IMR-90 (cell line): ENCODE measurements around the gene C9orf50. TPM values are rescaled to one million over a fixed set of nuclear protein-coding genes. Genes with fewer than 3 reads are reported as not detected.
A peak's percentile ranks its signal among the peaks of the same experiment; 100 is the strongest.

ENCODE experiments used
- ATAC-seq: fragments of 200-7000 bp; cut with Tn5 transposase; 2 replicates; pipeline ENCODE4 v1.9.1; 2020; ENCODE audit warnings: low read depth, mild to moderate bottlenecking, moderate library complexity
- BruUV-seq: library from RNA; stranded (reverse); fragments of 400-500 nt; replicated peaks from 2 replicates; lab custom pipeline; 2021; lab: Mats Ljungman, UMichigan
- CTCF ChIA-PET: fragments of 300-600 bp; formaldehyde crosslinking; extraction: SDS; loops from one replicate; lab custom pipeline; 2021; ENCODE audit warnings: antibody characterized with exemption; lab: Yijun Ruan, JAX
- POLR2A ChIA-PET: fragments of 300-600 bp; sonication (Branson Sonifier 250); formaldehyde crosslinking; loops from one replicate; lab custom pipeline; 2022; ENCODE audit warnings: antibody characterized with exemption; ENCODE audit not compliant: unreplicated experiment; lab: Charles Lee
- DNase-seq: peaks from one replicate; pipeline ENCODE4 v3.0.0; 2013
- H2AFZ ChIP-seq: replicated peaks from 2 replicates; pipeline ENCODE3; 2013; ENCODE audit warnings: low read length, mild to moderate bottlenecking; ENCODE audit not compliant: poor library complexity
- H2AK5ac ChIP-seq: 2 replicates; pipeline ENCODE4 v1.6.1; 2013; ENCODE audit warnings: low read depth, low read length, inconsistent platforms
- H2AK9ac ChIP-seq: replicated peaks from 2 replicates; pipeline ENCODE3; 2013; ENCODE audit warnings: mild to moderate bottlenecking, low read depth, low read length, moderate library complexity; ENCODE audit not compliant: poor library complexity
- H2BK120ac ChIP-seq: 2 replicates; pipeline ENCODE4 v1.6.1; 2013; ENCODE audit warnings: low read depth, low read length, inconsistent platforms
- H2BK15ac ChIP-seq: 3 replicates; pipeline ENCODE4 v1.6.1; 2013; ENCODE audit warnings: low read depth, low read length, inconsistent platforms
- H2BK20ac ChIP-seq: 2 replicates; pipeline ENCODE4 v1.6.1; 2013; ENCODE audit warnings: low read depth, mild to moderate bottlenecking, inconsistent platforms, low read length, moderate library complexity
- H2BK5ac ChIP-seq: 2 replicates; pipeline ENCODE4 v1.6.1; 2013; ENCODE audit warnings: mild to moderate bottlenecking, low read depth, low read length, inconsistent platforms; ENCODE audit not compliant: poor library complexity, severe bottlenecking
- H3K14ac ChIP-seq: replicated peaks from 2 replicates; pipeline ENCODE4 v1.6.1; 2013; ENCODE audit warnings: low read depth, low read length, inconsistent platforms
- H3K18ac ChIP-seq: 2 replicates; pipeline ENCODE4 v1.6.1; 2013; ENCODE audit warnings: low read depth, low read length, control low read depth
- H3K23ac ChIP-seq: 2 replicates; pipeline ENCODE4 v1.6.1; 2013; ENCODE audit warnings: low read depth, low read length, inconsistent platforms
- H3K27ac ChIP-seq: 2 replicates; pipeline ENCODE4 v1.5.1; 2013; ENCODE audit warnings: mild to moderate bottlenecking, control low read depth, low read length; ENCODE audit not compliant: insufficient read depth
- H3K27me3 ChIP-seq: 2 replicates; pipeline ENCODE4 v1.6.1; 2013; ENCODE audit warnings: low read length; ENCODE audit not compliant: control insufficient read depth, insufficient read depth
- H3K36me3 ChIP-seq: 2 replicates; pipeline ENCODE4 v1.6.1; 2013; ENCODE audit warnings: low read length, mixed read lengths; ENCODE audit not compliant: control insufficient read depth, insufficient read depth
- H3K4ac ChIP-seq: 2 replicates; pipeline ENCODE4 v1.6.1; 2013; ENCODE audit warnings: low read depth, low read length, inconsistent platforms
- H3K4me1 ChIP-seq: 2 replicates; pipeline ENCODE4 v1.6.1; 2013; ENCODE audit warnings: low read length, mixed read lengths; ENCODE audit not compliant: control insufficient read depth, insufficient read depth
- H3K4me2 ChIP-seq: 2 replicates; pipeline ENCODE4 v1.6.1; 2013; ENCODE audit warnings: low read depth, mild to moderate bottlenecking, control low read depth, low read length, moderate library complexity
- H3K4me3 ChIP-seq: 2 replicates; pipeline ENCODE4 v1.5.1; 2013; ENCODE audit warnings: low read depth, mild to moderate bottlenecking, control low read depth, low read length, moderate library complexity; ENCODE audit not compliant: insufficient read depth
- H3K56ac ChIP-seq: 2 replicates; pipeline ENCODE4 v1.6.1; 2013; ENCODE audit warnings: low read length, inconsistent platforms; ENCODE audit not compliant: insufficient read depth; ENCODE audit errors: extremely low read depth
- H3K79me1 ChIP-seq, 2 experiments: 2 replicates each; pipeline ENCODE4 v1.6.1; 2013; ENCODE audit warnings: low read length in 2 of 2, inconsistent platforms in 1 of 2, low read depth in 1 of 2
- H3K9ac ChIP-seq: 2 replicates; pipeline ENCODE4 v1.6.1; 2013; ENCODE audit warnings: low read depth, low read length, control low read depth
- H3K9me1 ChIP-seq: 2 replicates; pipeline ENCODE4 v1.6.1; 2013; ENCODE audit warnings: low read length, inconsistent platforms; ENCODE audit not compliant: insufficient read depth
- H3K9me3 ChIP-seq: 2 replicates; pipeline ENCODE4 v1.6.1; 2013; ENCODE audit warnings: low read length; ENCODE audit not compliant: control insufficient read depth, insufficient read depth
- H4K20me1 ChIP-seq: 2 replicates; pipeline ENCODE4 v1.6.1; 2013; ENCODE audit warnings: low read length, inconsistent platforms; ENCODE audit not compliant: insufficient read depth
- H4K5ac ChIP-seq: 2 replicates; pipeline ENCODE4 v1.6.1; 2013; ENCODE audit warnings: mild to moderate bottlenecking, low read depth, low read length, control low read depth
- H4K8ac ChIP-seq, 2 experiments: 2 replicates each; pipeline ENCODE4 v1.6.1; 2013; ENCODE audit warnings: low read depth in 2 of 2, low read length in 2 of 2, control low read depth in 1 of 2, inconsistent platforms in 1 of 2
- H4K91ac ChIP-seq: 2 replicates; pipeline ENCODE4 v1.6.1; 2013; ENCODE audit warnings: low read depth, low read length, inconsistent platforms; ENCODE audit not compliant: insufficient read depth
- BHLHE40 ChIP-seq: fragments of 150-350 bp; IDR thresholded peaks from 2 replicates; pipeline ENCODE4 v1.6.1; 2016; ENCODE audit warnings: mild to moderate bottlenecking, low read depth, low read length
- CHD1 ChIP-seq: IDR thresholded peaks from 2 replicates; pipeline ENCODE4 v1.6.1; 2012; ENCODE audit warnings: low read depth, low read length, improper control_type of control experiment
- CTCF ChIP-seq: conservative IDR thresholded peaks from 2 replicates; pipeline ENCODE4 v1.5.1; 2012; ENCODE audit warnings: mild to moderate bottlenecking, low read depth, low read length, improper control_type of control experiment
- NFE2L2 ChIP-seq: fragments of 150-350 bp; IDR thresholded peaks from 2 replicates; pipeline ENCODE4 v1.6.1; 2016; ENCODE audit warnings: low read depth, mild to moderate bottlenecking, low read length
- RAD21 ChIP-seq: IDR thresholded peaks from 2 replicates; pipeline ENCODE4 v1.6.1; 2012; ENCODE audit warnings: low read length, improper control_type of control experiment
- RCOR1 ChIP-seq: IDR thresholded peaks from 2 replicates; pipeline ENCODE4 v1.6.1; 2012; ENCODE audit warnings: mild to moderate bottlenecking, low read length, improper control_type of control experiment; ENCODE audit not compliant: insufficient replicate concordance
- WGBS, 2 experiments: methylation state at CpG; one replicate each; pipeline versions ENCODE4 v1.1.5 to v1.1.7; 2013; ENCODE audit warnings: missing lambda C conversion rate in 2 of 2; ENCODE audit not compliant: insufficient read length in 1 of 2; ENCODE audit errors: extremely low coverage in 2 of 2; 5-methylcytosine and 5-hydroxymethylcytosine counted together
- dilution Hi-C: fragments of 300-500 bp; cut with HindIII; formaldehyde crosslinking; loops from one replicate; pipeline ENCODE4 v1.14.3; 2018; ENCODE audit warnings: low sequenced_read_pairs; ENCODE audit not compliant: unreplicated experiment
- in situ Hi-C: fragments of 300-500 bp; cut with MboI; formaldehyde crosslinking; loops from 3 replicates; pipeline ENCODE4 v1.14.3; 2019; ENCODE audit warnings: low sequenced_read_pairs, inconsistent platforms, mixed read lengths
- intact Hi-C: fragments of 100-400 bp; cut with micrococcal nuclease; formaldehyde crosslinking; loops from 2 replicates; pipeline ENCODE4 v1.10.0; 2022
- polyA plus RNA-seq, 3 experiments: library from polyadenylated mRNA; depleted of rRNA; stranded (reverse); fragments of >200 nt; gene quantifications; 2 replicates each; pipeline ENCODE4 v1.2.3, GENCODE V29; 2012; ENCODE audit warnings: low replicate concordance in 1 of 3
- total RNA-seq: library from RNA; depleted of rRNA; stranded (reverse); fragments of >200 nt; gene quantifications from 2 replicates; pipeline ENCODE4 v1.2.3, GENCODE V29; 2012
- TF ChIP-seq, protein P1 (sequence below): fragments of 150-350 bp; IDR thresholded peaks from 2 replicates; pipeline ENCODE4 v1.6.1; 2017; ENCODE audit warnings: mild to moderate bottlenecking, antibody characterized with exemption, low read length, low read depth

C9orf50 gene
- total and polyA plus RNA-seq, 2 of the 4 experiments (the other 2 are of a cell fraction) = 0.09 TPM; not detected in 1

DNA sequence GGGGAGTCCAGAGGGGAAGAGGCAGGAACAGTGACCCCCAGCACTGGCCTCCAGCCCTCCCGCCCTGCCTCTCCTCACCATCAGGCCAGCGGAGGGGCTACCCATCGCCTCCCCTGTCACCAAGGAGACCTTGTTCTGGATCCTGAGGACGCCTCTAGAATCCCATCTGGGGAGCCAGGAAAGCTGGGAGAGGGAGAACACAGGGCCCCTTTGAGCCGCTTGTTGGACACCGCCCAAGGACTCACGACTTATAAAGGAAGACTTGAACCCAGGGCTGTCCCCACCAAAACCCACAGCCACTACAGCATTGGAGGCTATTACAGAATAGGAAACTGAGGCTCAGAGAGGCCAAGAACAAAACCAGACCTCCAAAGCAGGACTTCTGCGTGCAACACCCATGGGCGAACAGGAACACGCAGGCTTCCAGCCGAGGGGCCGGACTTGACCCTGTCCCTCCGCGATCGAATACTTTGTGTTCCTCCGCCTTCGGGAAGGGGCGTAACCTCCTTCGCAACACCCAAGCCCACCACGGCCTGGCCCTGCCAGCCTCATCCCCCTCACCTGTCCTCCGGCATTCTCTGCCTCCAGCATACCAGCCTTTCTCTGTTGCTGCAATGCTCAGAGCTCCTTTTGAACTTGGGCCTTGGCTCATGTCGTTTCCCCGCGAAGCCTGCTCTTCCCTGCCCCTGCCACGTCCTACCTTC is 54.2 kb downstream of the C9orf50 start:
- intact Hi-C loops (loop anchor here (1.0 kb wide), 1 partner anchor 390 kb away; no protein-coding TSS in a partner anchor), in situ Hi-C loops (no loop called here), dilution Hi-C loops (no loop called here)
- H3K23ac ChIP-seq = no peak overlapping the region
- 88% methylated on average over 12 of the region's 25 CpGs; no CpG with 5 or more reads in 1 of the 2 experiments for WGBS, 2 experiments
- peak overlapping the region; percentile 54 for H3K4ac ChIP-seq
- no peak overlapping the region for H3K4me2 ChIP-seq
- peak overlapping the region; percentile 92; the same call in 1 of the 2 replicates for H4K91ac ChIP-seq
- H3K9ac ChIP-seq = no peak overlapping the region
- H2BK5ac ChIP-seq = peak overlapping the region; percentile 98
- TF ChIP-seq CTCF (no peak), RCOR1 (no peak), NFE2L2 (no peak), BHLHE40 (no peak), CHD1 (no peak), RAD21 (no peak)
- TF ChIP-seq, protein P1, sequence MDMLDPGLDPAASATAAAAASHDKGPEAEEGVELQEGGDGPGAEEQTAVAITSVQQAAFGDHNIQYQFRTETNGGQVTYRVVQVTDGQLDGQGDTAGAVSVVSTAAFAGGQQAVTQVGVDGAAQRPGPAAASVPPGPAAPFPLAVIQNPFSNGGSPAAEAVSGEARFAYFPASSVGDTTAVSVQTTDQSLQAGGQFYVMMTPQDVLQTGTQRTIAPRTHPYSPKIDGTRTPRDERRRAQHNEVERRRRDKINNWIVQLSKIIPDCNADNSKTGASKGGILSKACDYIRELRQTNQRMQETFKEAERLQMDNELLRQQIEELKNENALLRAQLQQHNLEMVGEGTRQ = no peak
- no peak overlapping the region for H3K18ac ChIP-seq
- no peaks in the 10 kb centered on the region for H3K9me3 ChIP-seq
- H3K56ac ChIP-seq = no peak overlapping the region
- peaks cover 35% of the 10 kb centered on the region for H3K4me1 ChIP-seq
- no peak overlapping the region for H3K4me3 ChIP-seq
- ATAC-seq (no peak), DNase-seq (no peak)
- H3K14ac ChIP-seq = no peak overlapping the region; the same call in 1 of the 2 replicates
- H3K36me3 ChIP-seq = no peaks in the 10 kb centered on the region
- H2BK120ac ChIP-seq = peak overlapping the region; percentile 16; the same call in 1 of the 2 replicates
- no TSS peak for BruUV-seq
- ChIA-PET POLR2A (no interaction called here), CTCF (interaction anchor here (0.7 kb wide), 1 partner anchor 393 kb away, joined by 3 read pairs; no protein-coding TSS in a partner anchor)
- H2AFZ ChIP-seq = no peak overlapping the region
- H2BK15ac ChIP-seq = peak overlapping the region; percentile 14; the same call in 1 of the 3 replicates
- no peak overlapping the region; a peak in 1 of 4 replicates for H4K8ac ChIP-seq
- no peak overlapping the region for H2BK20ac ChIP-seq
- no peaks in the 10 kb centered on the region for H4K20me1 ChIP-seq
- peak overlapping the region; percentile 15 for H2AK9ac ChIP-seq
- H2AK5ac ChIP-seq = peak overlapping the region; percentile 78
- H4K5ac ChIP-seq = no peak overlapping the region
- peaks cover 0 to 24% of the 10 kb centered on the region in 2 experiments; a peak in 2 of 4 replicates for H3K79me1 ChIP-seq
- H3K9me1 ChIP-seq = peaks cover 14% of the 10 kb centered on the region
- no peak overlapping the region for H3K27ac ChIP-seq
- no peaks in the 10 kb centered on the region for H3K27me3 ChIP-seq
